LNCaP clone FGC (cell line): ENCODE results near the gene PPA2.

Source experiments
- DNase-seq: peaks from one replicate; pipeline ENCODE4 v3.0.0-alpha.2; 2011; ENCODE audit warnings: low read depth
- H3K4me3 ChIP-seq: 2 replicates; pipeline ENCODE4 v1.5.1; 2011; ENCODE audit warnings: mild to moderate bottlenecking, low read depth, low read length, control low read depth
- CTCF ChIP-seq: IDR thresholded peaks from 2 replicates; pipeline ENCODE4 v1.5.1; 2012; ENCODE audit warnings: mild to moderate bottlenecking; ENCODE audit not compliant: control insufficient read depth, insufficient read depth; ENCODE audit errors: extremely low read depth

Gene PPA2

GRCh38 chr4:105473324-105474098 lies at the start of gene PPA2:
PPA2 (minus strand) TSS chr4:105474062; CDS start chr4:105474050, 12 bp downstream.
- no peak for TF ChIP-seq CTCF
- peak within 1 kb of the TSS; percentile 94 for H3K4me3 ChIP-seq

DNA sequence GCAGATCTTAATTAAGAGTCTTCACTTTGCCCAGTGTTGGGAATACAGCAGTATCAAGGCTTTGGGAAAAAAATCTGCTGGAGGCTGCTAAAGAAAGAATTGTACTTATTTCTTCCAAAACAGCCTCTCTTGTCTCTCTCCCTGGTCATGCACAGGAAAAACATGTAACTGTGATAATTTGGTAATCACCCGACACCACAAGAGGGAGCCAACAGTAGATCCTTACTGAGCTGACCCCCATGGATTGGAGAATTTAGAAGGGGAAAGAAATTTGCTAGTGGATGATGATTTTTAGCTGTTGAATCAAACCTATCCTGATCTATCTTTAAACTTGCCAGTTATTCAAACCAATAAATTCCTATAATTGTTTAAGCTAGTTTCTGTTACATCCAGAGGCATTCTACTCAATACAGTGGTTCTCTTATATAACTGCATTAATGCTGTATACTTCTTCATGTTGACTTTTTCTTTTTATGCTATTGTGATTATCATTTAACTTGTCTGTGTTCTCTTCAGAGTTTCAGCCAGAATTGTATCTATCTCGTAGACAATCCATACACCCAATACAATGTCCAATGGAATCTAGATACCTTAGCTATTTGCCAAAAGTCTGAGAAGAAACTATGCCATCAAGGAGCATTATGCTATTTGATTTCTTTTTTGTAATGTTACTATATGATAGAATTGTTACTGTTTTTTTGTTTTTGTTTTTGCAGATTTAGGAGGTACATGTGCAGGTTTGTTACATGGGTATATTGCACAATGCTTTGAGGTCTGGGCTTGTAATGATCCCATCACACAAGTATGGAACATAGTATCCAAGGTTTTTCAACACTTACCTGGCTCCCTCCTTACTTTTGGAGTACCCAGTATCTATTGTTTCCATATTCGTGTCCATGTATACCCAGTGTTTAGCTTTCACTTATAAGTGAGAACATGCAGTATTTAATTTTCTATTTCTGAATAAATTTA lies 47.2 kb upstream of the PPA2 start:
- DNase-seq = no peak
- peak; percentile 67 for TF ChIP-seq CTCF
- no peak overlapping the region for H3K4me3 ChIP-seq

More at GRCh38 chr4:105473324-105474098, at the start of gene PPA2:
- peak; percentile 69 for DNase-seq

DNA sequence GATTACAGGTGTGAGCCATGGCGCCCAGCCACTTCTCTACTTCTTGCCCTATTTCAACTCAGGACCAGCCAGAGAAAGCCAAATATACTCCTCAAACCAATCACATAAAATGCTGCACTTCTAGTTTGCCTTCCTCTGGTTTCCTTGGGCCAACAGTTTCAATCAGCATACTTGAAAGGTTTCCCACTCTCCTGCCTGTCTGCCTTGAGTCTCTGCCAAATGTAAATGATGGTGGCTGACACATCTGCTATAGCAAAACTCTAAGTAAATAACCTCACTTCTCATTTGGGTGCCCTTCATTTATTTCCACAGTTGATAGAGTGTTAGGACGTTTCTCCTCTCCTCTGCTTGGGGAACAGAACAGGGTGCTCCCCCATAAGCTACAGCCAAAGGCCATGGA lies 36.4 kb upstream of the PPA2 start:
- no peak overlapping the region for H3K4me3 ChIP-seq
- DNase-seq = no peak

DNA sequence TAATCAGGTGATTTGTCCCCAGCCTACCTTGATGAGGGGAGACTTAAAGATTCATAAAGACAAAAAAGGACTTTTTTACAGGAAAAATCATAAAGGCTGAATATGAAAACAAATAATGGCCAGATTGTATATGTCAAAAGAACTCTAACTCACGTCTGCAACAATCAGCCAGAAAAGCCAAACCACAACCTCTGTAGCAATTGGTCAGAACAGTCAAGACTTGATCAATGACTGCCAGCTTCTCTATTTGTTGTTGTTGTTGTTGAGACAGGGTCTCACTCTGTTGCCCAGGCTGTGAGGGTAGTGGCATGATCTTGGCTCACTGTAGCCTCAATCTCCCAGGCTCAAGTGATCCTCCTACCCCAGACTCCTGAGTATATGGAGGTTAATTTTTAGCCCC lies 35.9 kb upstream of the PPA2 start:
- TF ChIP-seq CTCF = no peak
- no peak overlapping the region for H3K4me3 ChIP-seq
- no peak for DNase-seq

More for the DNA sequence above, 36.4 kb upstream of the PPA2 start:
- no peak for TF ChIP-seq CTCF

GRCh38 chr4:105509291-105509690 lies 35.4 kb upstream of the PPA2 start:
- H3K4me3 ChIP-seq = no peak overlapping the region
- DNase-seq = no peak
- no peak for TF ChIP-seq CTCF

- no peak for DNase-seq
- TF ChIP-seq CTCF = no peak
Observed at GRCh38 chr4:105504744-105505143, 30.9 kb upstream of the PPA2 start.

More at GRCh38 chr4:105504744-105505143, 30.9 kb upstream of the PPA2 start:
- H3K4me3 ChIP-seq = no peak overlapping the region
